Coronary artery (tissue), 2 donors: ENCODE measurements around the gene PIEZO1.
A peak's percentile ranks its signal among the peaks of the same experiment; 100 is the strongest.

Source experiments
- DNase-seq: peaks from one replicate; pipeline ENCODE4 v3.0.0-alpha.2; 2017; ENCODE audit warnings: low spot score
- H3K27ac ChIP-seq, 2 donors: fragments of 200-600 bp; sonication (generic); one replicate each; pipeline ENCODE4 v1.5.1; 2016 to 2019
- H3K4me3 ChIP-seq: fragments of 200-600 bp; sonication (generic); 2 replicates; pipeline ENCODE4 v1.5.1; 2016; ENCODE audit warnings: mild to moderate bottlenecking, moderate library complexity
- CTCF ChIP-seq: fragments of 200-600 bp; sonication (generic); IDR thresholded peaks from one replicate; pipeline ENCODE4 v1.5.1; 2019; ENCODE audit warnings: antibody characterized with exemption

The PIEZO1 gene

GRCh38 chr16:88810166-88810911 is 25.3 kb upstream of the PIEZO1 start:
- no peak for TF ChIP-seq CTCF
- H3K27ac ChIP-seq, result peak overlapping the region; percentile 76 to 89
- peak overlapping the region; percentile 79 for H3K4me3 ChIP-seq
- DNase-seq, result no peak

GRCh38 chr16:88809676-88810165 is 24.7 kb upstream of the PIEZO1 start:
- Histone ChIP-seq H3K4me3 (peak overlapping the region; percentile 79), H3K27ac (peak overlapping the region in 1 of 2 donors; percentile 89)
- no peak for DNase-seq
- no peak for TF ChIP-seq CTCF

- no peak overlapping the region for H3K4me3 ChIP-seq
- DNase-seq, result no peak
- TF ChIP-seq CTCF, result no peak
- no peak overlapping the region for H3K27ac ChIP-seq
Observed at GRCh38 chr16:88809068-88809675, 24.2 kb upstream of the PIEZO1 start.

GRCh38 chr16:88807626-88808453 is 22.8 kb upstream of the PIEZO1 start:
- no peak for TF ChIP-seq CTCF
- Histone ChIP-seq H3K27ac (no peak overlapping the region), H3K4me3 (no peak overlapping the region)
- DNase-seq, result no peak

GRCh38 chr16:88807142-88807625 is 22.2 kb upstream of the PIEZO1 start:
- no peak overlapping the region for H3K27ac ChIP-seq
- DNase-seq, result no peak

More at GRCh38 chr16:88807142-88807625, 22.2 kb upstream of the PIEZO1 start:
- TF ChIP-seq CTCF, result no peak
- no peak overlapping the region for H3K4me3 ChIP-seq
